ENCODE data around the gene LIAS.
"Not testable (repeated sequence)": the region's sequence is repeated elsewhere in the genome, so short reads cannot be mapped to it uniquely, and the experiment has no call there.

LIAS gene

GRCh38 chr4:39502019-39502663, 43.3 kb downstream of the LIAS start:
- peaks cover 25% of the 10 kb centered on the region for H3K36me3 Mint-ChIP-seq (ENCODE audit: low read depth)
- H3K4me3 Mint-ChIP-seq, result no peak overlapping the region
- no peaks in the 10 kb centered on the region for H3K27me3 Mint-ChIP-seq (ENCODE audit: low read depth)
- H3K4me1 Mint-ChIP-seq (ENCODE audit: low read depth), result no peaks in the 10 kb centered on the region
- H3K27ac Mint-ChIP-seq, result no peak overlapping the region
- H3K9me3 Mint-ChIP-seq, result no peaks in the 10 kb centered on the region

- H3K4me1 Mint-ChIP-seq (ENCODE audit: low read depth); H3K9me3 Mint-ChIP-seq; H3K27ac Mint-ChIP-seq; H3K4me3 Mint-ChIP-seq; H3K27me3 Mint-ChIP-seq (ENCODE audit: low read depth): not testable (repeated sequence)
- H3K36me3 Mint-ChIP-seq (ENCODE audit: low read depth), result peaks cover 25% of the 10 kb centered on the region
Observed at GRCh38 chr4:39502664-39503035, 43.8 kb downstream of the LIAS start.

GRCh38 chr4:39504538-39504937, 45.7 kb downstream of the LIAS start:
- Mint-ChIP-seq H3K9me3 (no peaks in the 10 kb centered on the region), H3K27ac (no peak overlapping the region), H3K4me1 (ENCODE audit: low read depth) (no peaks in the 10 kb centered on the region), H3K4me3 (no peak overlapping the region), H3K27me3 (ENCODE audit: low read depth) (no peaks in the 10 kb centered on the region), H3K36me3 (ENCODE audit: low read depth) (peaks cover 25% of the 10 kb centered on the region)

- no peak overlapping the region for H3K4me3 Mint-ChIP-seq
- H3K27ac Mint-ChIP-seq, result no peak overlapping the region
- no peaks in the 10 kb centered on the region for H3K9me3 Mint-ChIP-seq
- H3K4me1 Mint-ChIP-seq (ENCODE audit: low read depth), result no peaks in the 10 kb centered on the region
- H3K36me3 Mint-ChIP-seq (ENCODE audit: low read depth), result peaks cover 28% of the 10 kb centered on the region
- no peaks in the 10 kb centered on the region for H3K27me3 Mint-ChIP-seq (ENCODE audit: low read depth)
Observed at GRCh38 chr4:39505581-39505980, 46.7 kb downstream of the LIAS start.

GRCh38 chr4:39510348-39510929, 51.6 kb downstream of the LIAS start:
- Mint-ChIP-seq H3K4me3 (no peak overlapping the region), H3K4me1 (ENCODE audit: low read depth) (no peaks in the 10 kb centered on the region), H3K27ac (no peak overlapping the region), H3K9me3 (no peaks in the 10 kb centered on the region), H3K27me3 (ENCODE audit: low read depth) (no peaks in the 10 kb centered on the region), H3K36me3 (ENCODE audit: low read depth) (peaks cover 16% of the 10 kb centered on the region)

GRCh38 chr4:39514266-39514665, 55.4 kb downstream of the LIAS start:
- H3K9me3 Mint-ChIP-seq; H3K4me1 Mint-ChIP-seq (ENCODE audit: low read depth): not testable (repeated sequence)

GRCh38 chr4:39514888-39515401, 56.1 kb downstream of the LIAS start:
- H3K4me1 Mint-ChIP-seq (ENCODE audit: low read depth), result no peaks in the 10 kb centered on the region
- H3K27me3 Mint-ChIP-seq (ENCODE audit: low read depth), result no peaks in the 10 kb centered on the region
- H3K9me3 Mint-ChIP-seq, result no peaks in the 10 kb centered on the region

More at GRCh38 chr4:39514266-39514665, 55.4 kb downstream of the LIAS start:
- not testable (repeated sequence) for H3K4me3 Mint-ChIP-seq; H3K27ac Mint-ChIP-seq; H3K27me3 Mint-ChIP-seq (ENCODE audit: low read depth)
- H3K36me3 Mint-ChIP-seq (ENCODE audit: low read depth), result peaks cover 15% of the 10 kb centered on the region

GRCh38 chr4:39515669-39516401, 57.0 kb downstream of the LIAS start:
- not testable (repeated sequence) for H3K27me3 Mint-ChIP-seq (ENCODE audit: low read depth); H3K4me3 Mint-ChIP-seq; H3K36me3 Mint-ChIP-seq (ENCODE audit: low read depth)

More at GRCh38 chr4:39514888-39515401, 56.1 kb downstream of the LIAS start:
- Mint-ChIP-seq H3K4me3 (no peak overlapping the region), H3K36me3 (ENCODE audit: low read depth) (peaks cover 9% of the 10 kb centered on the region), H3K27ac (no peak overlapping the region)

GRCh38 chr4:39516407-39516966, 57.6 kb downstream of the LIAS start:
- Mint-ChIP-seq H3K4me3 (no peak overlapping the region), H3K4me1 (ENCODE audit: low read depth) (no peaks in the 10 kb centered on the region), H3K9me3 (no peaks in the 10 kb centered on the region), H3K36me3 (ENCODE audit: low read depth) (peaks cover 7% of the 10 kb centered on the region), H3K27me3 (ENCODE audit: low read depth) (no peaks in the 10 kb centered on the region), H3K27ac (no peak overlapping the region)

More at GRCh38 chr4:39515669-39516401, 57.0 kb downstream of the LIAS start:
- not testable (repeated sequence) for H3K27ac Mint-ChIP-seq; H3K4me1 Mint-ChIP-seq (ENCODE audit: low read depth); H3K9me3 Mint-ChIP-seq

- H3K27ac Mint-ChIP-seq, result no peak overlapping the region
- H3K9me3 Mint-ChIP-seq, result no peaks in the 10 kb centered on the region
- H3K4me1 Mint-ChIP-seq (ENCODE audit: low read depth), result no peaks in the 10 kb centered on the region
- H3K27me3 Mint-ChIP-seq (ENCODE audit: low read depth), result no peaks in the 10 kb centered on the region
- peaks cover 4% of the 10 kb centered on the region for H3K36me3 Mint-ChIP-seq (ENCODE audit: low read depth)
- no peak overlapping the region for H3K4me3 Mint-ChIP-seq
Observed at GRCh38 chr4:39518484-39518883, 59.6 kb downstream of the LIAS start.

GRCh38 chr4:39521253-39521919, 62.5 kb downstream of the LIAS start:
- H3K27ac Mint-ChIP-seq, result no peak overlapping the region
- H3K4me3 Mint-ChIP-seq, result no peak overlapping the region
- H3K36me3 Mint-ChIP-seq (ENCODE audit: low read depth), result no peaks in the 10 kb centered on the region
- peaks cover 7% of the 10 kb centered on the region for H3K4me1 Mint-ChIP-seq (ENCODE audit: low read depth)
- no peaks in the 10 kb centered on the region for H3K27me3 Mint-ChIP-seq (ENCODE audit: low read depth)
- no peaks in the 10 kb centered on the region for H3K9me3 Mint-ChIP-seq

- Mint-ChIP-seq H3K4me3 (no peak overlapping the region), H3K4me1 (ENCODE audit: low read depth) (peaks cover 11% of the 10 kb centered on the region), H3K27me3 (ENCODE audit: low read depth) (no peaks in the 10 kb centered on the region), H3K36me3 (ENCODE audit: low read depth) (no peaks in the 10 kb centered on the region), H3K9me3 (no peaks in the 10 kb centered on the region), H3K27ac (no peak overlapping the region)
Observed at GRCh38 chr4:39522068-39522467, 63.2 kb downstream of the LIAS start.

- no peaks in the 10 kb centered on the region for H3K9me3 Mint-ChIP-seq
- peaks cover 17% of the 10 kb centered on the region for H3K4me1 Mint-ChIP-seq (ENCODE audit: low read depth)
- H3K27ac Mint-ChIP-seq, result no peak overlapping the region
- H3K4me3 Mint-ChIP-seq, result no peak overlapping the region
- no peaks in the 10 kb centered on the region for H3K36me3 Mint-ChIP-seq (ENCODE audit: low read depth)
- H3K27me3 Mint-ChIP-seq (ENCODE audit: low read depth), result no peaks in the 10 kb centered on the region
Observed at GRCh38 chr4:39524161-39524957, 65.5 kb downstream of the LIAS start.

Measured in T-helper 1 cell treated with Interleukin-12 subunit alpha and Interleukin-12 subunit beta and Interleukin-4 antibody, amounts not matched to agents 30 μg/mL and 1 μg/mL, for 36 hours (primary cell).